H1 (cell line): ENCODE measurements around the gene RASAL2.

Experiments
- ATF3 ChIP-seq: IDR thresholded peaks from 2 replicates; pipeline ENCODE4 v1.6.1; 2011; ENCODE audit warnings: low read depth, mild to moderate bottlenecking, low read length; ENCODE audit not compliant: insufficient read depth
- CEBPB ChIP-seq: IDR thresholded peaks from 2 replicates; pipeline ENCODE4 v1.6.1; 2012; ENCODE audit warnings: low read depth, low read length
- CTBP2 ChIP-seq: IDR thresholded peaks from 2 replicates; pipeline ENCODE4 v1.7.0; 2011; ENCODE audit warnings: borderline replicate concordance, mild to moderate bottlenecking, moderate library complexity, mixed read lengths, low read length; ENCODE audit not compliant: insufficient read depth, insufficient read length
- EP300 ChIP-seq, 2 experiments: IDR thresholded peaks; 1 replicate in 1 of 2; 2 replicates in 1 of 2; pipeline ENCODE4 v1.6.1; 2011 to 2012; ENCODE audit warnings: low read depth in 2 of 2, low read length in 2 of 2, mild to moderate bottlenecking in 2 of 2, borderline replicate concordance in 1 of 2, inconsistent platforms in 1 of 2, moderate library complexity in 1 of 2
- EZH2 ChIP-seq: fragments of 200-600 bp; sonication (generic); IDR thresholded peaks from 2 replicates; pipeline ENCODE4 v1.7.1; 2012; ENCODE audit warnings: low read depth, mild to moderate bottlenecking, moderate library complexity, low read length, inconsistent platforms; ENCODE audit not compliant: severe bottlenecking
- TEAD4 ChIP-seq: IDR thresholded peaks from 2 replicates; pipeline ENCODE4 v1.6.1; 2012; ENCODE audit warnings: low read depth, low read length, inconsistent platforms, mixed read lengths
- YY1 ChIP-seq: IDR thresholded peaks from 2 replicates; pipeline ENCODE4 v1.6.1; 2011; ENCODE audit warnings: low read depth, mild to moderate bottlenecking, low read length

- no peak for TF ChIP-seq CTBP2
- TF ChIP-seq EP300 (IDR thresholded peaks at IDR 0.05; ENCODE audit: borderline replicate concordance in 1 of 2, low read depth in 2 of 2, low read length in 2 of 2) = no peak
- no peak for TF ChIP-seq ATF3
- no peak for TF ChIP-seq CEBPB
- TF ChIP-seq TEAD4 = no peak
- TF ChIP-seq EZH2 = no peak
- no peak for TF ChIP-seq YY1
Observed at GRCh38 chr1:178528228-178528952, 434.5 kb downstream of the RASAL2 start.
